ENCODE measurements around the gene CCDC188.

Gene CCDC188

GRCh38 chr22:20184501-20185165 is 33.8 kb upstream of the CCDC188 start:
- no peak for DNase-seq

GRCh38 chr22:20183823-20184222 is 33.0 kb upstream of the CCDC188 start:
- no peak for DNase-seq

GRCh38 chr22:20183101-20183500 is 32.2 kb upstream of the CCDC188 start:
- DNase-seq, result no peak

GRCh38 chr22:20182365-20182764 is 31.5 kb upstream of the CCDC188 start:
- DNase-seq, result peak; percentile 4

GRCh38 chr22:20181884-20182236 is 31.0 kb upstream of the CCDC188 start:
- DNase-seq, result no peak

DNA sequence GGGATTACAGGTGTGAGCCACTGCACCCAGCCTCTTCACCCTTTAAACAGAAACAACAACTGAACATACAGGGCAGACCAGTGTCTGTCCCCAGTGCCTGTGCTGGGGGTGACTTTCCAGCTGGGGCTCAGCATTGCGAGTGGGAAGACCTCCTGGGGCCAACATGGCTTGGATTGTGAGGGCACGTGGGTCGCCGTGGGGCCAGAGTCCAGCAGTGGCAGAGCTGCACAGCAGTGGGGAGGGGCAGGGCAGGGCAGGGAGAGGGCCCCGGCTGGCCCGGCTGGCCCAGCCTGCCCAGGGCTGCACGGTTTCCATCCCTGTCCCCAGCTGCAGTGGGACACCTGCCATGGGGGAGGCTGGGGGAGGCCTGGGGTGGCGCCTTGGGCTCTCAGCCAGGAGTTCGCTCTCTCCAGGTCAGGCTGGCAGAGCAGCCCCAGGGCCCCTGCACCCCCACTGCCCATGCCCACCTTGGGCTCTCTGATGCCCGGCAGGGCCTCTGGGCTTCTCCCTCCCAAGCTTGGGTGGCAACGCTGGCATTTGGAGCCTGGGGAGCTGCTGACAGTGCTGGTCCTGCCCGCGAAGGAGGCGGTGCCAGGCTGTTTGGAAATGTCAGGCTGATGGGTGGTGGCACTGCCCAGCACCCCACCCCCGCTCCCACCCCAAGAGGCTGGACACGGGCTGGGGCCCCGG is 30.5 kb upstream of the CCDC188 start:
- DNase-seq, result no peak

DNA sequence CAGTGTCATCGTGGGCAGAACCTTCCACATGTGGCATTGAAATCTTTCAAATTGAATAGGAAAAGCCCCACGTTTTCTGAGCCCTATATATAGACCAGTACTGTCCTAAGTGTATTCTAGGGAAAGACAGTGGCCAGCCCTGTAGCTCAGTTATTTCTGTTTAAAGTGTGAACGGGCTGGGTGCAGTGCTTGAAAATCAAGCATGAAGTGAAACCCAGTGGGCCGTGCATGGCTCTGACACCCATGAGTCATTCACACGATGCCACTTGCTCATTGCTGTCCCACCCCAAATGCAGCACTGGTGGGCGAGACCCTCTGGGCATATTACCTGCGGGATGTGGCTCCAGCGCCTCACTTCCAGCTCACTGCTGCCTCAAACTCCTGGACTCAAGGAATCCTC is 29.8 kb upstream of the CCDC188 start:
- no peak for DNase-seq

GRCh38 chr22:20180245-20180630 is 29.4 kb upstream of the CCDC188 start:
- no peak for DNase-seq

DNA sequence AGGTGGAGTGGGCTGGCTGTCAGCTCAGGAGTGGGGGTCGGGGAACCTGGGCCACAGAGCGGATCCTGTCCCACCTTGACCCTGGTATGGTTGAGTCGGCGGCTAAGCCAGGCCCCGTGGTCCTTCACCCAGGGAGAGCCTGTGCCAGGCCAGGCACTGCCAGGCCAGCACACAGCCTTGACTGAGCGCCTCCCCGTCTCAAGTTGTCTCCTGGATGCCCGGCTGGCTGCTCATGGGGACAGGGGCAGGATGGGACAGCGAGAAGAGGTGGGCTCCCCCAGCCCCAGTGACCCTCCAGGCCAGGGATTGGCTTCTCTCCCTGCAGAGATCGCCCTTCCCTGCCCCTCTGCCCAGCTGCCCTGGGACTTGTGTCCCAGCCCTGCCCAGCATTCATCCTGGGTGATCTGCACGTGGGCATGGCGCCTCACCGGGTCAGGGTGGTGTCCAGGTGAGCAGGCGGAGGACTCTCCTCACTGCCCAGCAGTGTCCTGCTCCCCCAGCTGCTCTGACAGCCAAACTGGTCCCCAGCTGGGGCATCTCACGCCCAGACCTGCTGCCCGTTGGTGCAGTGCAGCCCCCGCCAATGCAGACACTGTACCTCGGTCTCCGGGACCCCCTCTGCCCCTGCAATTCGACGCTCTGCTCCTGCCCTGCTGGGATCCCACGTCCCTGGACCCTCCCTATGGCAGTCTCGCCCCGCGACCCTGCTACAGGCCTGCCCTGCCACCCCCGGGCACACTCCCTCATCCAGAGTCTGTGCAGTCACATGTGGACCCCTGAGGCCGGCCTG is 28.8 kb upstream of the CCDC188 start:
- DNase-seq, result no peak

- DNase-seq, result no peak
Measured at GRCh38 chr22:20178915-20179227, 28.0 kb upstream of the CCDC188 start.

GRCh38 chr22:20178075-20178914 is 27.4 kb upstream of the CCDC188 start:
- no peak for DNase-seq

- no peak for DNase-seq
Measured at GRCh38 chr22:20177217-20177911, 26.5 kb upstream of the CCDC188 start.

DNA sequence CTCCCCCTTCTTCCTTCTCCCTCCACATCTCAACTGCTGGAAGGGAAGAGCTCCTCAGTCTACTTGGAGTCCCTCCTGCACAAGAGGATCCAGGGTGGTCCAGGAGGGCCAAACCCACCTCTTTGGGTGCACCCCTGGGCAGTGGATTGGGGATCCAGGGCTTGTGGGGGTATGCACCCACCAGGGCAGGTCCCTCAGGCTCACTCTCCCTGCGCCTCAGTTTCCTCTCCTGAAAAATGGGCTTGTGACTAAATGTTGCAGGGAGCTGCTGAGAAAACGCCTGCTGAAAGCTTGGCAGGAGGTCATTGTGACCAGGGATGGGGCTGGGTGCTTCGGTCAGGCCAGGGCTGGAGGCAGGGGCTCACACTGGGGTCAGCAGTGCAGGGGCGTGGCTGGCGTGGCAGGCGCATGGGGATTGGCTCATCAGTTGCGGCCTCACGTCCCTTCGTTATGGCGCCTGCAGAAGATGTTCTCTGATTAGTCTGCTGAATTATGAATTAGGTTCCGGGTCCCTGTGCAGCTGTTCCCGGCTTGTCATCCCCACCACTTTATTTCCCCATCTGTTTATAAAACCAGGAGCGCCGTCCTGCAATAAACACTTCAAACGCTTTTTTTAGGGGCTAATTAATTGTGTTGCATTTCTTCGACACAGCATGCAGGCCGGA is 25.7 kb upstream of the CCDC188 start:
- DNase-seq, result no peak

DNA sequence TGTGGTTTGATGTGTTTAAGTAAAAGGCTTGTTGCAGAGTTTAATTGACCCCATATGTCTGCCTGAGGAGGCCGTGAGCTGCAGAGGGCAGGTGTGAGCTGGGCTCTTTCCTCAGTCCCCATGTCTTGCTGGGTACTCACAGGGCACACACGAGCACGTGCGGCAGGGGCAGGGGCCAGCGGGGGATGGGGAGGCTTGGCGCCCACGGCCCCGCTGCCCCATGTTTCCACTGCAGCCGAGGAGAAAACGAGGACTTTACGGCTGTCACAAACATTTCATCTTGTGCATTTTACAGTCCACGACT is 24.7 kb upstream of the CCDC188 start:
- DNase-seq, result no peak

- no peak for DNase-seq
Measured at GRCh38 chr22:20174785-20175596, 24.1 kb upstream of the CCDC188 start.

DNA sequence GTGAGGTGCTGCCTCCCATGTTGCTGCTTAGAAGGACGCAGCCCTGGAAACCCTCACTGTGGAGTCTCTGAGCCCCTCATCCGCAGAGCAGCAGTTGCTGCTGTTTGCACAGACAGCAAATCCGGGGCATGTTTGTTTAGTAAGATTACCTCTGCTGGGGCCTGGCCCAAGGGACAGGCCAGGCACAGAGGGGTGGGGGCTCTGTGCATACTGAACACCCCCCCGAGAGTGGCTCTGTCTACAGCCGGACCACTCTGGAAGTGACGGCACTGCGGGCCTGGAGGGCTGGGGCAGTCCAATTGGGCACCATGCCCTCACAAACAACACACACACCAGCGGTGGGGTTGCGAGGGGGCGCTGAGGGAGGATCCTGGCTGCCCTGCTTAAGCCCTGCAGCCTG is 22.9 kb upstream of the CCDC188 start:
- no peak for DNase-seq

DNA sequence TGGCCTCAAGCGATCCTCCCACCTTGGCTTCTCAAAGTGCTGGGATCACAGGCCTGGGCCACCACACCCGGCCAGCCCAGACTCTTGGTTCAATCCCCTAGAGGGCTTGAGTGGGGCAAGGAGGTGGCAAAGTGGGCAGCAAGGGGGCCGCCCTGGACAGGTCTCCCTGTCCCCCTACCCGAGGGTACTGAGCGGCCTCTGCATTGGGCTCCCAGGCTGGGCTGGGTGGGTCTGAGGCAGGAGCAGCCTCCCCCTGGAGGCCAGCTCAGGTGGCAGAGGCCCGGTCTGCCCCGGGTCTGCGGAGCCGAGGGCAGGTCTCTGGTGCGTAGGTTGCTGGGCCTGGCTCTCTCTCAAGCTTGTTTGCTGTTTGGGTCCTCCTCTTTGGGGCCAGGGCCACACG is 22.4 kb upstream of the CCDC188 start:
- DNase-seq, result no peak

GRCh38 chr22:20172141-20172613 is 21.3 kb upstream of the CCDC188 start:
- DNase-seq, result no peak

- DNase-seq, result no peak
Measured at GRCh38 chr22:20171288-20172140, 20.7 kb upstream of the CCDC188 start.

GRCh38 chr22:20170170-20170569 is 19.3 kb upstream of the CCDC188 start:
- no peak for DNase-seq
